ENCODE results near the gene METTL15.

DNA sequence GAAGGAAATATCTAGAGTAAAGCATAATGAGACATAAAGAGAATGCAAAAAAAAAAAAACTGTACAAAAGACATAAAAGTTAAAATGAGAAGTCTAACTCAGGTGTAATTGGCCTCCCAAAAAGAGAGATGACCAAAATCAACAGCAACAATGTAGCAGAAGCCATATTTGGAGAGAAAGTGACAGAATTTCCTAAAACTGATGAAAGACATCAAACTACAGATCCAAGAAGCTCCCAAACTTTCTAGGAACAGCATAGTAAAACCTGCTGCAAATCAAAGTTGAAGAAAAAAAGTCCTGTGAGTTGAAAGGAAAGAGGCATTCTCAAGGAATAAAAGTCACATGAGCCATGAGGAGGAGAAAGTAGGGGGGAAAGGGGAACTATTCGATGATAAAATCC is 231.3 kb downstream of the METTL15 start:
- TF ChIP-seq, protein P1, sequence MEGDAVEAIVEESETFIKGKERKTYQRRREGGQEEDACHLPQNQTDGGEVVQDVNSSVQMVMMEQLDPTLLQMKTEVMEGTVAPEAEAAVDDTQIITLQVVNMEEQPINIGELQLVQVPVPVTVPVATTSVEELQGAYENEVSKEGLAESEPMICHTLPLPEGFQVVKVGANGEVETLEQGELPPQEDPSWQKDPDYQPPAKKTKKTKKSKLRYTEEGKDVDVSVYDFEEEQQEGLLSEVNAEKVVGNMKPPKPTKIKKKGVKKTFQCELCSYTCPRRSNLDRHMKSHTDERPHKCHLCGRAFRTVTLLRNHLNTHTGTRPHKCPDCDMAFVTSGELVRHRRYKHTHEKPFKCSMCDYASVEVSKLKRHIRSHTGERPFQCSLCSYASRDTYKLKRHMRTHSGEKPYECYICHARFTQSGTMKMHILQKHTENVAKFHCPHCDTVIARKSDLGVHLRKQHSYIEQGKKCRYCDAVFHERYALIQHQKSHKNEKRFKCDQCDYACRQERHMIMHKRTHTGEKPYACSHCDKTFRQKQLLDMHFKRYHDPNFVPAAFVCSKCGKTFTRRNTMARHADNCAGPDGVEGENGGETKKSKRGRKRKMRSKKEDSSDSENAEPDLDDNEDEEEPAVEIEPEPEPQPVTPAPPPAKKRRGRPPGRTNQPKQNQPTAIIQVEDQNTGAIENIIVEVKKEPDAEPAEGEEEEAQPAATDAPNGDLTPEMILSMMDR (IDR thresholded peaks at IDR 0.05), result no peak
- no peak for TF ChIP-seq EZH2 (IDR thresholded peaks at IDR 0.05)

Data from neural progenitor cell (in vitro differentiated cells).